Stimulated activated CD4-positive, alpha-beta T cell treated with anti-CD3 and anti-CD28 coated beads, TNF-alpha, amount 100 ng/mL, for 1 hour (primary cell): Measurements from ENCODE around the gene SRMS.
A peak's percentile ranks its signal among the peaks of the same experiment; 100 is the strongest.

Experiments used
- DNase-seq, 3 donors: peaks; one replicate each; pipeline ENCODE4 v3.0.0-alpha.2; 2020; ENCODE audit warnings: low read depth in 3 of 3, low spot score in 1 of 3

The SRMS gene

GRCh38 chr20:63553933-63554290 lies 6.4 kb upstream of the SRMS start, which contains the start of gene FNDC11:
FNDC11 (plus strand) TSS chr20:63554159; CDS start chr20:63555664, 1,505 bp downstream.
- DNase-seq = peak in 1 of 3 donors; percentile 38

- peak; percentile 80 to 87 (median 84) for DNase-seq
Observed at GRCh38 chr20:63553251-63553932, 5.8 kb upstream of the SRMS start.

GRCh38 chr20:63552481-63553249 lies 5.1 kb upstream of the SRMS start:
- DNase-seq = peak in 1 of 3 donors; percentile 25

GRCh38 chr20:63551068-63551467 lies 3.5 kb upstream of the SRMS start:
- DNase-seq = no peak

- no peak for DNase-seq
Observed at GRCh38 chr20:63549679-63550282, 2.2 kb upstream of the SRMS start.

GRCh38 chr20:63549019-63549418 lies 1.5 kb upstream of the SRMS start:
- DNase-seq = no peak

- no peak for DNase-seq
Observed at GRCh38 chr20:63548542-63548941, 993 bp upstream of the SRMS start.

GRCh38 chr20:63546956-63547724 lies 409 bp downstream of the SRMS start:
- no peak for DNase-seq

GRCh38 chr20:63546256-63546955 lies 1.1 kb downstream of the SRMS start:
- DNase-seq = no peak

GRCh38 chr20:63545814-63546213 lies 1.7 kb downstream of the SRMS start:
- no peak for DNase-seq

- DNase-seq = no peak
Observed at GRCh38 chr20:63544958-63545516, 2.5 kb downstream of the SRMS start.

GRCh38 chr20:63544241-63544957 lies 3.1 kb downstream of the SRMS start:
- no peak for DNase-seq

- no peak for DNase-seq
Observed at GRCh38 chr20:63543733-63544132, 3.8 kb downstream of the SRMS start.

- no peak for DNase-seq
Observed at GRCh38 chr20:63543131-63543530, 4.4 kb downstream of the SRMS start.

- no peak for DNase-seq
Observed at GRCh38 chr20:63542696-63543095, 4.9 kb downstream of the SRMS start.

- no peak for DNase-seq
Observed at GRCh38 chr20:63542031-63542559, 5.5 kb downstream of the SRMS start.

- no peak for DNase-seq
Observed at GRCh38 chr20:63541371-63541770, 6.2 kb downstream of the SRMS start.

GRCh38 chr20:63540417-63541186 lies 6.9 kb downstream of the SRMS start:
- no peak for DNase-seq
